ENCODE data around the gene PWP1. TPM values are rescaled to one million over a fixed set of nuclear protein-coding genes. Genes with fewer than 3 reads are reported as not detected.
"Not testable (repeated sequence)": the region's sequence is repeated elsewhere in the genome, so short reads cannot be mapped to it uniquely, and the experiment has no call there.

The PWP1 gene
- total and polyA plus RNA-seq, 10 of the 15 experiments (the other 5 are each of a cell fraction or from before 2014, with no cell fraction given) = 42.4 to 283 (median 84.6) TPM

DNA sequence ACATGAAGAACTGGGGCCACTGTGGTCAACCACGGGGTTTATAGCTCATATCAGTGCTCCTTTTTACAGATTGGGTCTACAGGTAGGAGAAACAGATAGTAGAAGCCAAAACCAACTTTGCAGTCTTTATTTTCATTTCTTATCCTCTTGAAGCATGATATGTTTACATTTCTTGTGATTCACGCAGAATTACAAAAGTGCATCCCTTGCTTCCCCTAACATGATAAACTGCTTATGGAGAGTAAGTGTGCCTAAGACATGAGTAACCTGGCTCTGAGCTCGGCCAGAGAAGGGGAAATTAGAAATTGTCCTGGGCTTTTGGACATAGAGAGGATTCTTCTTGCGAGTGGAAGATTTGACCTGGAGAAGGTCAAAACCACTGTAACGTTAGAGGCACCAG, 18.4 kb downstream of the PWP1 start:
- Histone ChIP-seq H3K36me3 (ENCODE audit: control insufficient read depth in 2 of 2, insufficient read depth in 2 of 2, low read length in 1 of 2) (peaks cover 3 to 53% of the 10 kb centered on the region in 2 experiments), H3K4me3 (no peak overlapping the region), H3K9me3 (replicated peaks; ENCODE audit: control insufficient read depth, insufficient read depth, low read length) (peaks cover 15% of the 10 kb centered on the region), H3K4me2 (ENCODE audit: control insufficient read depth, insufficient read depth) (no peak overlapping the region), H3K4me1 (ENCODE audit: control insufficient read depth, insufficient read depth, low read length) (peaks cover 5% of the 10 kb centered on the region; the same call in 1 of the 2 replicates), H3K79me2 (ENCODE audit: control insufficient read depth, insufficient read depth, low read length) (no peaks in the 10 kb centered on the region), H3K9ac (ENCODE audit: control insufficient read depth, insufficient read depth, low read length) (no peak overlapping the region), H2AFZ (ENCODE audit: control insufficient read depth, low read depth, low read length) (no peak overlapping the region), H3K27ac (ENCODE audit: control insufficient read depth, insufficient read depth) (no peak overlapping the region), H4K20me1 (ENCODE audit: control insufficient read depth, insufficient read depth) (no peaks in the 10 kb centered on the region), H3K27me3 (replicated peaks in 1 of 2; ENCODE audit: control insufficient read depth in 2 of 2, insufficient read depth in 2 of 2, low read length in 1 of 2) (no peaks in the 10 kb centered on the region)
- ChIA-PET POLR2A (no interaction called here), RAD21 (ENCODE audit: unreplicated experiment) (no interaction called here), CTCF (interaction anchor here (0.9 kb wide), 1 partner anchor 9 kb away, joined by 3 read pairs; no protein-coding TSS in a partner anchor), SMC1A (ENCODE audit: uncharacterized antibody, unreplicated experiment) (no interaction called here)
- in situ Hi-C loops (cut with MboI) (no loop called here), intact Hi-C loops (cut with micrococcal nuclease; ENCODE audit: unreplicated experiment) (no loop called here)
- DNase-seq (ENCODE audit: low read depth, low spot score) (no peak), ATAC-seq (no peak), FAIRE-seq (no peak)
- TF ChIP-seq CREM (IDR thresholded peaks at IDR 0.05; ENCODE audit: low read depth) (no peak), YBX1 (IDR thresholded peaks at IDR 0.05) (no peak), RBBP5 (conservative IDR thresholded peaks at IDR 0.05) (no peak), FOXM1 (IDR thresholded peaks at IDR 0.05; ENCODE audit: low read depth, low read length) (no peak), TARDBP (IDR thresholded peaks at IDR 0.05; ENCODE audit: borderline replicate concordance) (no peak), NFYB (IDR thresholded peaks at IDR 0.05; ENCODE audit: insufficient read depth, low read depth, low read length) (no peak), CEBPZ (IDR thresholded peaks at IDR 0.05; ENCODE audit: low read depth, low read length) (no peak), SUPT20H (IDR thresholded peaks at IDR 0.05; ENCODE audit: borderline replicate concordance, control insufficient read depth, low read depth, low read length) (no peak), ZNF384 (IDR thresholded peaks at IDR 0.05; ENCODE audit: borderline replicate concordance, low read depth, low read length) (no peak), CHD4 (IDR thresholded peaks at IDR 0.05) (no peak), STAT3 (IDR thresholded peaks at IDR 0.05; ENCODE audit: low read depth, low read length) (no peak)
- 90% methylated on average over 5 of the region's 5 CpGs for WGBS (ENCODE audit: insufficient coverage, insufficient replicate concordance, low lambda C conversion rate, missing lambda C conversion rate)
- BruUV-seq (replicated peaks) = no TSS peak

- FAIRE-seq; H3K9ac ChIP-seq (ENCODE audit: control insufficient read depth, insufficient read depth, low read length); H2AFZ ChIP-seq (ENCODE audit: control insufficient read depth, low read depth, low read length); H3K79me2 ChIP-seq (ENCODE audit: control insufficient read depth, insufficient read depth, low read length); DNase-seq (ENCODE audit: low read depth, low spot score); ATAC-seq; intact Hi-C loops (cut with micrococcal nuclease; ENCODE audit: unreplicated experiment); H3K4me3 ChIP-seq; H4K20me1 ChIP-seq (ENCODE audit: control insufficient read depth, insufficient read depth); H3K27me3 ChIP-seq (replicated peaks in 1 of 2; ENCODE audit: control insufficient read depth in 2 of 2, insufficient read depth in 2 of 2, low read length in 1 of 2); H3K27ac ChIP-seq (ENCODE audit: control insufficient read depth, insufficient read depth); H3K4me2 ChIP-seq (ENCODE audit: control insufficient read depth, insufficient read depth); RAD21 ChIA-PET (ENCODE audit: unreplicated experiment); in situ Hi-C loops (cut with MboI); BruUV-seq (replicated peaks); H3K9me3 ChIP-seq (replicated peaks; ENCODE audit: control insufficient read depth, insufficient read depth, low read length); H3K4me1 ChIP-seq (ENCODE audit: control insufficient read depth, insufficient read depth, low read length); SMC1A ChIA-PET (ENCODE audit: uncharacterized antibody, unreplicated experiment); POLR2A ChIA-PET: not testable (repeated sequence)
- CTCF ChIA-PET = interaction anchor here (1.2 kb wide), 1 partner anchor 30 kb away, joined by 3 read pairs; no protein-coding TSS in a partner anchor
- H3K36me3 ChIP-seq (ENCODE audit: control insufficient read depth in 2 of 2, insufficient read depth in 2 of 2, low read length in 1 of 2) = peaks cover 1 to 44% of the 10 kb centered on the region in 2 experiments
- WGBS (ENCODE audit: insufficient coverage, insufficient replicate concordance, low lambda C conversion rate, missing lambda C conversion rate) = 99% methylated on average over 4 of the region's 5 CpGs
These were observed 19.9 kb downstream of the PWP1 start for GRCh38 chr12:107705522-107705921.

All from GM12878 (cell line).